ENCODE measurements around the gene PDE4B. TPM values are rescaled to one million over a fixed set of nuclear protein-coding genes. Genes with fewer than 3 reads are reported as not detected.

The PDE4B gene
- polyA plus RNA-seq, 1 donor (not counting 4 experiments of a cell fraction or from before 2014, with no cell fraction given): 0.29 TPM

- H2AFZ ChIP-seq (ENCODE audit: control insufficient read depth, low read length): no peak overlapping the region
- FAIRE-seq: no peak
- H3K4me2 ChIP-seq (ENCODE audit: control insufficient read depth, extremely low read depth, insufficient read depth, low read depth, low read length): no peak overlapping the region
- no peaks in the 10 kb centered on the region for H3K9me1 ChIP-seq (ENCODE audit: control insufficient read depth, extremely low read depth, insufficient read depth, low read length)
- H4K20me1 ChIP-seq (ENCODE audit: control insufficient read depth, extremely low read depth, insufficient read depth, low read length): no peaks in the 10 kb centered on the region
- H3K4me1 ChIP-seq (ENCODE audit: control insufficient read depth, extremely low read depth, insufficient read depth, low read length): peaks cover 19% of the 10 kb centered on the region
- no peaks in the 10 kb centered on the region for H3K79me2 ChIP-seq (ENCODE audit: control insufficient read depth, insufficient read depth, low read length)
- no peak overlapping the region for H3K27ac ChIP-seq (ENCODE audit: control insufficient read depth, insufficient read depth, low read length)
- H3K4me3 ChIP-seq (ENCODE audit: control insufficient read depth in 2 of 3, extremely low read depth in 1 of 3, insufficient read depth in 2 of 3, low read depth in 1 of 3, low read length in 3 of 3): no peak overlapping the region
- H3K9ac ChIP-seq (ENCODE audit: control insufficient read depth, extremely low read depth, insufficient read depth, low read length): no peak overlapping the region
- TF ChIP-seq CTCF (optimal IDR thresholded peaks at IDR 0.05 in 1 of 3, IDR thresholded peaks at IDR 0.05 in 1 of 3, conservative IDR thresholded peaks at IDR 0.05 in 1 of 3; ENCODE audit: extremely low read depth in 1 of 3, insufficient read depth in 2 of 3, low read length in 3 of 3) (no peak), EZH2 (IDR thresholded peaks at IDR 0.05; ENCODE audit: low read length) (no peak)
- H3K27me3 ChIP-seq (ENCODE audit: control insufficient read depth, extremely low read depth, insufficient read depth, low read length): no peaks in the 10 kb centered on the region
- H3K36me3 ChIP-seq (ENCODE audit: control insufficient read depth in 2 of 2, extremely low read depth in 1 of 2, insufficient read depth in 2 of 2, low read length in 2 of 2): no peaks in the 10 kb centered on the region
- H3K9me3 ChIP-seq (ENCODE audit: control insufficient read depth, low read depth, low read length): no peaks in the 10 kb centered on the region
- DNase-seq (ENCODE audit: low read depth, low spot score): no peak
- dilution Hi-C loops (cut with MboI; ENCODE audit: extremely low pct_ligation_motif_present, low sequenced_read_pairs): no loop called here
These were observed 498.8 kb downstream of the PDE4B start for GRCh38 chr1:66291531-66291864.

GRCh38 chr1:66292305-66292704 lies 499.6 kb downstream of the PDE4B start:
- H2AFZ ChIP-seq (ENCODE audit: control insufficient read depth, low read length): no peak overlapping the region
- no peaks in the 10 kb centered on the region for H3K9me1 ChIP-seq (ENCODE audit: control insufficient read depth, extremely low read depth, insufficient read depth, low read length)
- no peak for TF ChIP-seq CTCF (optimal IDR thresholded peaks at IDR 0.05 in 1 of 3, IDR thresholded peaks at IDR 0.05 in 1 of 3, conservative IDR thresholded peaks at IDR 0.05 in 1 of 3; ENCODE audit: extremely low read depth in 1 of 3, insufficient read depth in 2 of 3, low read length in 3 of 3)
- H4K20me1 ChIP-seq (ENCODE audit: control insufficient read depth, extremely low read depth, insufficient read depth, low read length): no peaks in the 10 kb centered on the region
- H3K79me2 ChIP-seq (ENCODE audit: control insufficient read depth, insufficient read depth, low read length): no peaks in the 10 kb centered on the region
- H3K9me3 ChIP-seq (ENCODE audit: control insufficient read depth, low read depth, low read length): no peaks in the 10 kb centered on the region
- no peak for DNase-seq (ENCODE audit: low read depth, low spot score)
- no peak overlapping the region for H3K4me3 ChIP-seq (ENCODE audit: control insufficient read depth in 2 of 3, extremely low read depth in 1 of 3, insufficient read depth in 2 of 3, low read depth in 1 of 3, low read length in 3 of 3)
- dilution Hi-C loops (cut with MboI; ENCODE audit: extremely low pct_ligation_motif_present, low sequenced_read_pairs): no loop called here
- no peaks in the 10 kb centered on the region for H3K36me3 ChIP-seq (ENCODE audit: control insufficient read depth in 2 of 2, extremely low read depth in 1 of 2, insufficient read depth in 2 of 2, low read length in 2 of 2)
- FAIRE-seq: no peak
- no peak overlapping the region for H3K4me2 ChIP-seq (ENCODE audit: control insufficient read depth, extremely low read depth, insufficient read depth, low read depth, low read length)
- no peaks in the 10 kb centered on the region for H3K27me3 ChIP-seq (ENCODE audit: control insufficient read depth, extremely low read depth, insufficient read depth, low read length)
- peaks cover 18% of the 10 kb centered on the region for H3K4me1 ChIP-seq (ENCODE audit: control insufficient read depth, extremely low read depth, insufficient read depth, low read length)
- no peak overlapping the region for H3K9ac ChIP-seq (ENCODE audit: control insufficient read depth, extremely low read depth, insufficient read depth, low read length)
- H3K27ac ChIP-seq (ENCODE audit: control insufficient read depth, insufficient read depth, low read length): no peak overlapping the region

Measured in keratinocyte (primary cell).